CD4-positive, alpha-beta T cell treated with Interleukin-2 at 100 ng/mL for 4 hours (primary cell): ENCODE measurements around the gene ZMYND12.
"Not testable (repeated sequence)": the region's sequence is repeated elsewhere in the genome, so short reads cannot be mapped to it uniquely, and the experiment has no call there.

Experiments
- DNase-seq: peaks from one replicate; pipeline ENCODE4 v3.0.0-alpha.2; 2020; ENCODE audit warnings: low spot score

Gene ZMYND12

GRCh38 chr1:42456010-42456753 is at the start of gene ZMYND12, which contains the start of gene PPCS:
TSS of gene ZMYND12 (minus strand) at chr1:42456022. CDS start at chr1:42455997, 25 bp downstream.
TSS of gene PPCS (plus strand) at chr1:42456543. CDS start at chr1:42456566, 23 bp downstream.
- peak; percentile 88 for DNase-seq

- DNase-seq: no peak
Observed at GRCh38 chr1:42504535-42505128, 48.8 kb upstream of the ZMYND12 start.

GRCh38 chr1:42502031-42502430 is 46.2 kb upstream of the ZMYND12 start:
- not testable (repeated sequence) for DNase-seq

GRCh38 chr1:42490237-42490636 is 34.4 kb upstream of the ZMYND12 start:
- DNase-seq: no peak

GRCh38 chr1:42484382-42484781 is 28.6 kb upstream of the ZMYND12 start:
- DNase-seq: no peak

GRCh38 chr1:42482635-42483153 is 26.9 kb upstream of the ZMYND12 start:
- no peak for DNase-seq

GRCh38 chr1:42480921-42481320 is 25.1 kb upstream of the ZMYND12 start:
- no peak for DNase-seq

GRCh38 chr1:42479621-42480020 is 23.8 kb upstream of the ZMYND12 start:
- no peak for DNase-seq

GRCh38 chr1:42477775-42478174 is 22.0 kb upstream of the ZMYND12 start:
- no peak for DNase-seq

GRCh38 chr1:42477354-42477753 is 21.5 kb upstream of the ZMYND12 start:
- not testable (repeated sequence) for DNase-seq

GRCh38 chr1:42476605-42477004 is 20.8 kb upstream of the ZMYND12 start:
- no peak for DNase-seq

GRCh38 chr1:42469727-42470126 is 13.9 kb upstream of the ZMYND12 start:
- DNase-seq: no peak

GRCh38 chr1:42466030-42466429 is 10.2 kb upstream of the ZMYND12 start:
- DNase-seq: no peak

- DNase-seq: no peak
Observed at GRCh38 chr1:42463921-42464320, 8.1 kb upstream of the ZMYND12 start.

GRCh38 chr1:42462828-42463763 is 7.3 kb upstream of the ZMYND12 start, which contains the start of gene CCDC30:
TSS of gene CCDC30 (plus strand) at chr1:42463286. CDS start at chr1:42480552, 17,266 bp downstream.
- peak; percentile 98 for DNase-seq

GRCh38 chr1:42461196-42461595 is 5.4 kb upstream of the ZMYND12 start:
- no peak for DNase-seq

- peak; percentile 60 for DNase-seq
Observed at GRCh38 chr1:42456754-42457089, 900 bp upstream of the ZMYND12 start.

GRCh38 chr1:42454403-42454802 is 1.4 kb downstream of the ZMYND12 start:
- no peak for DNase-seq

GRCh38 chr1:42453386-42453785 is 2.4 kb downstream of the ZMYND12 start:
- DNase-seq: no peak

- DNase-seq: no peak
Observed at GRCh38 chr1:42450061-42450460, 5.8 kb downstream of the ZMYND12 start.

GRCh38 chr1:42449256-42449655 is 6.6 kb downstream of the ZMYND12 start:
- no peak for DNase-seq

GRCh38 chr1:42442662-42443061 is 13.2 kb downstream of the ZMYND12 start:
- no peak for DNase-seq
